Progenitor cell of endocrine pancreas (in vitro differentiated cells): ENCODE data around the gene PRG2. TPM values are rescaled to one million over a fixed set of nuclear protein-coding genes. Genes with fewer than 3 reads are reported as not detected.

Experiments used
- DNase-seq: peaks from one replicate; pipeline ENCODE4 v3.0.0; 2021; ENCODE audit warnings: low spot score; ENCODE audit not compliant: unreplicated experiment
- H3K27ac Mint-ChIP-seq: 2 replicates; pipeline ENCODE4 v1.8.0; 2021; ENCODE audit warnings: mild to moderate bottlenecking, moderate library complexity, mixed read lengths
- H3K27me3 Mint-ChIP-seq: 2 replicates; pipeline ENCODE4 v1.8.0; 2021; ENCODE audit warnings: mixed read lengths
- H3K36me3 Mint-ChIP-seq: 2 replicates; pipeline ENCODE4 v1.8.0; 2022; ENCODE audit warnings: mixed read lengths; ENCODE audit not compliant: insufficient read depth
- H3K4me1 Mint-ChIP-seq: 2 replicates; pipeline ENCODE4 v1.8.0; 2021; ENCODE audit warnings: low read depth, mixed read lengths
- H3K4me3 Mint-ChIP-seq: 2 replicates; pipeline ENCODE4 v1.8.0; 2021; ENCODE audit warnings: low read depth, mild to moderate bottlenecking, moderate library complexity, mixed read lengths
- H3K9me3 Mint-ChIP-seq: 2 replicates; pipeline ENCODE4 v1.8.0; 2021; ENCODE audit warnings: low read depth, mixed read lengths
- total RNA-seq: library from RNA; stranded (reverse); gene quantifications from 2 replicates; pipeline ENCODE4 v1.2.1, GENCODE V29; 2021
- TF ChIP-seq, protein P1 (sequence below): fragments of 200-600 bp; sonication (generic); IDR thresholded peaks from one replicate; pipeline ENCODE4 v1.5.0; 2021; ENCODE audit warnings: antibody characterized with exemption, mild to moderate bottlenecking; ENCODE audit not compliant: unreplicated experiment

The PRG2 gene
- total RNA-seq, 1 donor from 2014 or later, result not detected

DNA sequence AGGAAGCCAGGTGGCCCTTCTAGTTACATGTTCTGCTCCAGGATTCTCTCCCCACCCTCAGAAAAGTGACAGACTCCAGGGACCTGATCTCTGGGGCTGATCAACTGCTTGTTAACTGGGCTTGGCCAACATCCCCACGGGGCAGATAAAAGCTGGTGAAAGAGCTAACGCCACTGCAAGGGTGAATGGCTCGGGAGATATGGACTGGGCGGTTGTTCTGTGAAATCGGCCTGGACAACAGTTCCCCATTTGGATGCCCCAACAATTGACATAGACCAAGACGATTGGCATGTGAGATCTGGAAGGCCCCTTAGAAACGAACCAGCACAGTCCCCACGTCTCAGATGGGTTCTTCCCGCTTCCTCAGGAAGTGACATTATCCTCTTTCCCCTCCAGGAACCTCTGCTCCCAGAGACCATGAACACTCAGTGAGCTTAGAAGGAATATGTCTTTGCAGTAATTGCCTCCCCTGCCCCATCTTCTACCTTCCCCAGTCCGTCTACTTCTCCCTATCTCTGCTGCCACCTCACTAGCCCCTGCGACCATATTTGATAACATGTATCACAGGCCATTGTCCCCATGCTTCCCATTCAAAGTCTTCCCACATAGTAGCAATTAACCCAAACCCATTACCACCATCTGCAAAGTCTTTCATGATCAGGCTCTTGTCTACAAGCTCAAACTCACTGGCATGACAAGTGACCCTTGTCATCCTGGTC lies 5.6 kb upstream of the PRG2 start:
- Mint-ChIP-seq H3K4me1 (no peaks in the 10 kb centered on the region), H3K4me3 (no peak overlapping the region), H3K27ac (no peak overlapping the region), H3K27me3 (peaks cover 12% of the 10 kb centered on the region), H3K36me3 (no peaks in the 10 kb centered on the region), H3K9me3 (no peaks in the 10 kb centered on the region)
- TF ChIP-seq, protein P1, sequence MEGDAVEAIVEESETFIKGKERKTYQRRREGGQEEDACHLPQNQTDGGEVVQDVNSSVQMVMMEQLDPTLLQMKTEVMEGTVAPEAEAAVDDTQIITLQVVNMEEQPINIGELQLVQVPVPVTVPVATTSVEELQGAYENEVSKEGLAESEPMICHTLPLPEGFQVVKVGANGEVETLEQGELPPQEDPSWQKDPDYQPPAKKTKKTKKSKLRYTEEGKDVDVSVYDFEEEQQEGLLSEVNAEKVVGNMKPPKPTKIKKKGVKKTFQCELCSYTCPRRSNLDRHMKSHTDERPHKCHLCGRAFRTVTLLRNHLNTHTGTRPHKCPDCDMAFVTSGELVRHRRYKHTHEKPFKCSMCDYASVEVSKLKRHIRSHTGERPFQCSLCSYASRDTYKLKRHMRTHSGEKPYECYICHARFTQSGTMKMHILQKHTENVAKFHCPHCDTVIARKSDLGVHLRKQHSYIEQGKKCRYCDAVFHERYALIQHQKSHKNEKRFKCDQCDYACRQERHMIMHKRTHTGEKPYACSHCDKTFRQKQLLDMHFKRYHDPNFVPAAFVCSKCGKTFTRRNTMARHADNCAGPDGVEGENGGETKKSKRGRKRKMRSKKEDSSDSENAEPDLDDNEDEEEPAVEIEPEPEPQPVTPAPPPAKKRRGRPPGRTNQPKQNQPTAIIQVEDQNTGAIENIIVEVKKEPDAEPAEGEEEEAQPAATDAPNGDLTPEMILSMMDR, result no peak
- DNase-seq, result no peak

DNA sequence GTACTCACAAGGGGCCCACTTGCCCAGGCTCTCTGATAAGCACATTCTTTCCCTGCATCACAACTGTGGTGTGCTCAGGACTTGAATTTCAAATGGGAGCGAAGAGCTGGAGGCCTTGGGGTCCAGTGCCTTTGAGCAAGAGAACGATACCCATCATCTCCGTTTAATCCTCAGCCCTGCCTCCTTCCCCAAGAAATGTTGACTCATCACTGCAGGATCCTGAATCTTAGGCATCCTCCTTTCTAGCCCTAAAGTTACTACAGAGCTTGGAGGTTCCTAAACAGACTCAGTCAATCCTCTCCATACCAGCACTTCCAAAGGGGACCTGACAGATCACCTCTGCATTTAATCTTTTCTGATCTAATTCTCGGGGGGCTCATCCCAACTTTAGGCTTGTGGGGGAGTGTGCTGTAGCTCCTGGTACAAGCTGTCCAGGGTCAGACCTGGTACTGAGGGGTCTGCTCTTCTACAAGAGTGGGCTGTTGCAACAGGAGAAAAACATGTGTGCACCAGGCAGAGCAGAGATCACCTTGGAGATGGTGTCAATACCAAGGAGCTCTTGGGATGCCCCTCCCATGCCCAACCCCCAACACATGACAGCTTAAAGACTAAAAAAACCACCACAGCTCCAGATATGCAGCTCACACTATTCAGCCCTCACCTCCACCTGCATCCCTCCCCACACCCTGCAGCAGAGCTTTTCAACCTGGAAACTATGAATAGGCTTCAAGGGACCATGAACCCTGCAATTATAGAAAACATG lies 3.9 kb upstream of the PRG2 start:
- H3K4me3 Mint-ChIP-seq, result no peak overlapping the region
- no peaks in the 10 kb centered on the region for H3K4me1 Mint-ChIP-seq
- peaks cover 29% of the 10 kb centered on the region for H3K27me3 Mint-ChIP-seq
- DNase-seq, result no peak
- H3K27ac Mint-ChIP-seq, result no peak overlapping the region
- TF ChIP-seq, protein P1, result no peak
- no peaks in the 10 kb centered on the region for H3K9me3 Mint-ChIP-seq
- H3K36me3 Mint-ChIP-seq, result no peaks in the 10 kb centered on the region

DNA sequence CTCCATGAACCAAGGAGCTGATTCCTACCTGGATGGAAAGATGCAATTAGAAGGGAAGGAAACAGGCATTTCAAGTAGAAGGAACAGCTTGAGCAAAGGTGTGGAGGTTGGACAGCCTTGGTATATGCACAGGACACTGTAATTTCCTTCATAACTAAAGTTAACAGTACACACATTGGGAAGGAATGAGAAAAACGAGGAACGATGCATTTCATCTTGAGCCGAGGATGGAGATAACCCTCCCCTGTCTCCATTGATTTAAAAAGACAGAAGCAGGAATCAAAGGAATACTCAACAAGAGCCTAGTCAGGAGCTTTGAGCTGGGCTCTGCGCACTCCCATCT lies 2.3 kb upstream of the PRG2 start:
- DNase-seq, result no peak
- TF ChIP-seq, protein P1, result no peak
- H3K4me1 Mint-ChIP-seq, result no peaks in the 10 kb centered on the region
- no peaks in the 10 kb centered on the region for H3K9me3 Mint-ChIP-seq
- no peaks in the 10 kb centered on the region for H3K36me3 Mint-ChIP-seq
- no peak overlapping the region for H3K27ac Mint-ChIP-seq
- no peak overlapping the region for H3K4me3 Mint-ChIP-seq
- peaks cover 40% of the 10 kb centered on the region for H3K27me3 Mint-ChIP-seq

GRCh38 chr11:57392066-57392762 lies 1.8 kb upstream of the PRG2 start:
- no peak for DNase-seq
- Mint-ChIP-seq H3K9me3 (no peaks in the 10 kb centered on the region), H3K27ac (no peak overlapping the region), H3K27me3 (peaks cover 40% of the 10 kb centered on the region), H3K36me3 (no peaks in the 10 kb centered on the region), H3K4me1 (no peaks in the 10 kb centered on the region), H3K4me3 (no peak overlapping the region)
- TF ChIP-seq, protein P1, result no peak

DNA sequence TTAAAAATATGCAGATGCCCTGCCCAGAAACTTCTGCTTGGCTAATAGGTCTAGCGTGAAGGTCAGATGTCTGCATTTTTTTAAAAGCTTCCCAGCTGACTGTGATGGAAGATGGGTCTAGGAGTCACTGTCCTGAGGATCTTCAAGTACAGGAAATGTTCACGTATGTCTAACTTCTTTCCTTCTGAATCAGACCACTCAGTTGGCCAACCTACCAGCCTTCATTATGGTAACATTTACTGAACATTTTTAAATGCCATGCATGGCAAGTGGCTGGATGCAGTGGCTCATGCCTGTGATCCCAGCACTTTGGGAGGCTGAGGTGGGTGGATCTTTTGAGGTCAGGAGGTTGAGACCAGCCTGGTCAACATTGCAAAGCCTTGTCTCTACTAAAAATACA lies 1.1 kb upstream of the PRG2 start:
- Mint-ChIP-seq H3K27ac (no peak overlapping the region), H3K36me3 (no peaks in the 10 kb centered on the region), H3K4me3 (no peak overlapping the region), H3K27me3 (peaks cover 45% of the 10 kb centered on the region), H3K9me3 (no peaks in the 10 kb centered on the region), H3K4me1 (no peaks in the 10 kb centered on the region)
- TF ChIP-seq, protein P1, result no peak
- no peak for DNase-seq
